Measurements from ENCODE around the gene SIN3B.

The SIN3B gene

DNA sequence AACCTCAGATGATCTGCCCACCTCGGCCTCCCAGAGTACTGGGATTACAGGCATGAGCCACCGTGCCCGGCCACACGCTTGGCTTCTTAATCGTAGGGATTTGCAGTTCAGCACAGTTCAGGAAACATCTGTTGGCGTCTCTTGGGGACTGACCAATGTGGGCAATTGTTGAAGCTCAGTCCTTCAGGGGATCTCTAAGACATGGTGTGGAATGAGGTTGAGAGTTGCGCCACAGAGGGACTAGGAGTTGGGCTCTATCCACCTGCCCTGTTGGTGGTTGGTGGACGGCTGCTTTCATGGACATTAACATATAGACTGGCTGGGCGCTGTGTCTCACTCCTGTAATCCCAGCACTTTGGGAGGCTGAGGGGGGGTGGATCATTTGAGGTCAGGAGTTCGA lies 37.3 kb upstream of the SIN3B start:
- Histone ChIP-seq H3K9me3 (ENCODE audit: low read length) (peaks cover 20% of the 10 kb centered on the region), H2AFZ (ENCODE audit: low read length) (no peak overlapping the region), H3K27ac (ENCODE audit: low read depth, low read length, poor library complexity, severe bottlenecking) (no peak overlapping the region), H3F3A (ENCODE audit: insufficient read depth, low read length) (no peaks in the 10 kb centered on the region), H3K27me3 (ENCODE audit: insufficient read depth, low read length) (no peaks in the 10 kb centered on the region), H3K4me2 (ENCODE audit: low read length) (no peak overlapping the region), H3K4me1 (ENCODE audit: insufficient read depth, low read length, severe bottlenecking) (no peaks in the 10 kb centered on the region), H3K79me2 (ENCODE audit: insufficient read depth, low read length) (no peaks in the 10 kb centered on the region), H3K9ac (ENCODE audit: low read length) (no peak overlapping the region), H3K4me3 (ENCODE audit: low read depth, low read length, poor library complexity, severe bottlenecking) (no peak overlapping the region), H3K36me3 (ENCODE audit: insufficient read depth, low read length) (0 out of 2 replicates have a peak, but pooled peaks cover 3% of the 10 kb centered on the region), H4K20me1 (ENCODE audit: insufficient read depth, low read length) (no peaks in the 10 kb centered on the region), H3K9me2 (ENCODE audit: low read depth, low read length) (no peaks in the 10 kb centered on the region)
- TF ChIP-seq, protein P1, sequence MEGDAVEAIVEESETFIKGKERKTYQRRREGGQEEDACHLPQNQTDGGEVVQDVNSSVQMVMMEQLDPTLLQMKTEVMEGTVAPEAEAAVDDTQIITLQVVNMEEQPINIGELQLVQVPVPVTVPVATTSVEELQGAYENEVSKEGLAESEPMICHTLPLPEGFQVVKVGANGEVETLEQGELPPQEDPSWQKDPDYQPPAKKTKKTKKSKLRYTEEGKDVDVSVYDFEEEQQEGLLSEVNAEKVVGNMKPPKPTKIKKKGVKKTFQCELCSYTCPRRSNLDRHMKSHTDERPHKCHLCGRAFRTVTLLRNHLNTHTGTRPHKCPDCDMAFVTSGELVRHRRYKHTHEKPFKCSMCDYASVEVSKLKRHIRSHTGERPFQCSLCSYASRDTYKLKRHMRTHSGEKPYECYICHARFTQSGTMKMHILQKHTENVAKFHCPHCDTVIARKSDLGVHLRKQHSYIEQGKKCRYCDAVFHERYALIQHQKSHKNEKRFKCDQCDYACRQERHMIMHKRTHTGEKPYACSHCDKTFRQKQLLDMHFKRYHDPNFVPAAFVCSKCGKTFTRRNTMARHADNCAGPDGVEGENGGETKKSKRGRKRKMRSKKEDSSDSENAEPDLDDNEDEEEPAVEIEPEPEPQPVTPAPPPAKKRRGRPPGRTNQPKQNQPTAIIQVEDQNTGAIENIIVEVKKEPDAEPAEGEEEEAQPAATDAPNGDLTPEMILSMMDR (IDR thresholded peaks at IDR 0.05; ENCODE audit: low read length) = no peak

DNA sequence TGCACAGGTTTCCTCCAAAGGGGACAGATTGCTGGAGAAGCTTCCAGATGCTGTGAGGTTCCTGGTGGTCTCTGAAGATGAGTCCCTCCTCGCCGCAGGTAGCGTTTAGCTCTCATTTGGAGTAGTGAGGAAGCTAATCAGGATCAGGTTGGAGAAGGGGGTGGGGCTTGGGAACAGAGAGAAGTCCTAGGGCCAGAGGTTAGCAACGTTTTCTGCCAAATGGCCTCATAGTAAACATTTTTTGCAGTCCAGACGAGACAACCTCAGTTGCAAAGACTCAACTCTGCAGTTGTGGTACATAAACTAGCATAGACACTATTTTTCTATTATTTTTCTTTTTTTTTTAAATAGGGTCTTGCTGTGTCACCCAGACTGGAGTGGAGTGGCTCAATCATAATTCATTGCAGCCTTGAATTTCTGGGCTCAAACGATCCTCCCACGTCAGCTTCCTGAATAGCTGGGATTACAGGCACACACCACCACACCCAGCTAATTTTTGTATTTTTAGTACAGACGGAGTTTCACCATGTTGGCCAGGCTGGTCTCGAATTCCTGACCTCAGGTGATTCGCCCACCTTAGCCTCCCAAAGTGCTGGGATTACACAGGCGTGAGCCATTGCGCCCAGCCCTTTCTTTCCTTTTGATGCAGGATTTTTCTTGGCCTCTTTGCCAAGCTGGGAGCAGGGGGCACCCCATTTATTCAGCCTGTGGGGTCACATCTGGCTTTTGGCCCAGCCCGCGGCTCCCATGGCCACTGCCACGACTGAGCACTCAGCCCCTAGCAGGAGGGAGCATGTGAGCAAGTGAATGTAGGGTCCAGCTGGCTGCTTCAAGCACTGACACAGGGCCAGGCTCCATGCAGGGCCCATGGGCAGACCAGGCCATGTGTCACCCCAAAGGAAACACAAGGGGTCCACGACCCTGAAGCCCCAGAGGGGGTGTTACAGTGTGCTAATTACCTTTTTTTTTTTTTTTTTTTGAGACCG lies 34.4 kb upstream of the SIN3B start:
- Histone ChIP-seq H2AFZ (ENCODE audit: low read length) (no peak overlapping the region), H3K4me2 (ENCODE audit: low read length) (no peak overlapping the region), H3K4me1 (ENCODE audit: insufficient read depth, low read length, severe bottlenecking) (no peaks in the 10 kb centered on the region), H3K27ac (ENCODE audit: low read depth, low read length, poor library complexity, severe bottlenecking) (no peak overlapping the region), H3K27me3 (ENCODE audit: insufficient read depth, low read length) (no peaks in the 10 kb centered on the region), H4K20me1 (ENCODE audit: insufficient read depth, low read length) (no peaks in the 10 kb centered on the region), H3K4me3 (ENCODE audit: low read depth, low read length, poor library complexity, severe bottlenecking) (no peak overlapping the region), H3K36me3 (ENCODE audit: insufficient read depth, low read length) (0 out of 2 replicates have a peak, but pooled peaks cover 3% of the 10 kb centered on the region), H3K9me2 (ENCODE audit: low read depth, low read length) (no peaks in the 10 kb centered on the region), H3K9ac (ENCODE audit: low read length) (no peak overlapping the region), H3K79me2 (ENCODE audit: insufficient read depth, low read length) (no peaks in the 10 kb centered on the region), H3K9me3 (ENCODE audit: low read length) (peaks cover 11% of the 10 kb centered on the region; the same call in 1 of the 2 replicates), H3F3A (ENCODE audit: insufficient read depth, low read length) (no peaks in the 10 kb centered on the region)
- TF ChIP-seq, protein P1 (IDR thresholded peaks at IDR 0.05; ENCODE audit: low read length) = no peak
- TF ChIP-seq EZH2 (IDR thresholded peaks at IDR 0.05; ENCODE audit: borderline replicate concordance, low read length) = no peak

DNA sequence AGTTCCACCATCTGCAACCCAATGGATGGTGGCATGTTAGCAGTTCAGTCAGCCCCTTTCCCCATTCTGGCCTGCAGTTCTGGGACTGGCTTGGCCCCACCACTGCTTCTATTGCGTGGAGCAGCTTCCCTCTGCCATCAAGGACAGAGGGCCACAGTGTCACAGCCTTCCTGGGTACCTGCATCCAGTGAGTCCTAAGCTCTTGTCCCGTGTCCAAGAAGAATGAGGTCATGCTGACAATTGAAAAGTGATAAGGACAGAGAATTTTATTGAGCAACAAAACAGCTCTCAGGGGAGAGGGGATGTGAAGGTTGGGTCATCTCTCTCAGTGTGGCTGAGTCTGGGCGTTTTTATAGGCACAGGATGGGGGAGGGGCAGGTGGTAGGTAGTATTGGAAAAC lies 33.5 kb upstream of the SIN3B start:
- Histone ChIP-seq H3K79me2 (ENCODE audit: insufficient read depth, low read length) (no peaks in the 10 kb centered on the region), H3K4me2 (ENCODE audit: low read length) (no peak overlapping the region), H3K4me1 (ENCODE audit: insufficient read depth, low read length, severe bottlenecking) (no peaks in the 10 kb centered on the region), H3K36me3 (ENCODE audit: insufficient read depth, low read length) (0 out of 2 replicates have a peak, but pooled peaks cover 3% of the 10 kb centered on the region), H3K4me3 (ENCODE audit: low read depth, low read length, poor library complexity, severe bottlenecking) (no peak overlapping the region), H4K20me1 (ENCODE audit: insufficient read depth, low read length) (no peaks in the 10 kb centered on the region), H3F3A (ENCODE audit: insufficient read depth, low read length) (no peaks in the 10 kb centered on the region), H3K27ac (ENCODE audit: low read depth, low read length, poor library complexity, severe bottlenecking) (no peak overlapping the region), H3K9me2 (ENCODE audit: low read depth, low read length) (no peaks in the 10 kb centered on the region), H3K9ac (ENCODE audit: low read length) (no peak overlapping the region), H3K9me3 (ENCODE audit: low read length) (peaks cover 7% of the 10 kb centered on the region; the same call in 1 of the 2 replicates), H2AFZ (ENCODE audit: low read length) (no peak overlapping the region), H3K27me3 (ENCODE audit: insufficient read depth, low read length) (0 out of 2 replicates have a peak, but pooled peaks cover 2% of the 10 kb centered on the region)
- no peak for TF ChIP-seq EZH2 (IDR thresholded peaks at IDR 0.05; ENCODE audit: borderline replicate concordance, low read length)
- TF ChIP-seq, protein P1 (IDR thresholded peaks at IDR 0.05; ENCODE audit: low read length) = no peak
